MM.1S (cell line): ENCODE measurements around the gene TTR.

ENCODE experiments used
- DNase-seq: peaks from one replicate; pipeline ENCODE4 v3.0.0-alpha.2; 2015
- H2AFZ ChIP-seq: fragments of 300-600 bp; sonication (generic); 2 replicates; pipeline ENCODE4 v1.6.0; 2016; ENCODE audit warnings: antibody characterized with exemption, low read length
- H3F3A ChIP-seq: fragments of 300-600 bp; sonication (generic); 2 replicates; pipeline ENCODE4 v1.6.1; 2016; ENCODE audit warnings: mild to moderate bottlenecking, antibody characterized with exemption, low read length, moderate library complexity, mixed read lengths; ENCODE audit not compliant: insufficient read depth
- H3K27ac ChIP-seq: fragments of 300-600 bp; sonication (generic); 2 replicates; pipeline ENCODE4 v1.5.1; 2016; ENCODE audit warnings: mild to moderate bottlenecking, low read length
- H3K27me3 ChIP-seq: fragments of 300-600 bp; sonication (generic); replicated peaks from 2 replicates; pipeline ENCODE4 v1.6.0; 2016; ENCODE audit warnings: low read length; ENCODE audit not compliant: insufficient read depth
- H3K36me3 ChIP-seq: fragments of 300-600 bp; sonication (generic); replicated peaks from 2 replicates; pipeline ENCODE4 v1.6.1; 2016; ENCODE audit warnings: mild to moderate bottlenecking, low read length, mixed read lengths; ENCODE audit not compliant: insufficient read depth
- H3K4me1 ChIP-seq: fragments of 300-600 bp; sonication (generic); 2 replicates; pipeline ENCODE4 v1.6.1; 2016; ENCODE audit warnings: low read length, mixed read lengths
- H3K4me2 ChIP-seq: fragments of 300-600 bp; sonication (generic); 2 replicates; pipeline ENCODE4 v1.6.0; 2016; ENCODE audit warnings: low read depth, low read length
- H3K4me3 ChIP-seq: fragments of 300-600 bp; sonication (generic); 2 replicates; pipeline ENCODE4 v1.5.1; 2016; ENCODE audit warnings: low read length, mixed read lengths
- H3K79me2 ChIP-seq: fragments of 300-600 bp; sonication (generic); 2 replicates; pipeline ENCODE4 v1.6.1; 2016; ENCODE audit warnings: mixed run types, low read length, mixed read lengths
- H3K9ac ChIP-seq: fragments of 300-600 bp; sonication (generic); 2 replicates; pipeline ENCODE4 v1.6.1; 2016; ENCODE audit warnings: low read length, mixed read lengths
- H3K9me2 ChIP-seq: fragments of 300-600 bp; sonication (generic); replicated peaks from 2 replicates; pipeline ENCODE4 v1.6.1; 2016; ENCODE audit warnings: mild to moderate bottlenecking, low read length, mixed read lengths; ENCODE audit not compliant: insufficient read depth
- H3K9me3 ChIP-seq: fragments of 300-600 bp; sonication (generic); replicated peaks from 2 replicates; pipeline ENCODE4 v1.6.1; 2016; ENCODE audit warnings: mild to moderate bottlenecking, low read length, mixed read lengths; ENCODE audit not compliant: insufficient read depth
- H4K20me1 ChIP-seq: fragments of 300-600 bp; sonication (generic); 2 replicates; pipeline ENCODE4 v1.6.1; 2016; ENCODE audit warnings: mild to moderate bottlenecking, low read length, moderate library complexity, mixed read lengths; ENCODE audit not compliant: insufficient read depth
- EZH2 ChIP-seq: fragments of 300-600 bp; sonication (generic); optimal IDR thresholded peaks from 2 replicates; pipeline ENCODE3; 2017; ENCODE audit warnings: low read depth, mild to moderate bottlenecking, antibody characterized with exemption, low read length, mixed read lengths
- EZH2phosphoT487 ChIP-seq: fragments of 300-600 bp; sonication (generic); IDR thresholded peaks from 2 replicates; pipeline ENCODE4 v1.6.1; 2018; ENCODE audit warnings: antibody characterized with exemption, low read length
- TF ChIP-seq, protein P1 (sequence below): fragments of 300-600 bp; sonication (generic); IDR thresholded peaks from 2 replicates; pipeline ENCODE4 v1.5.1; 2016; ENCODE audit warnings: antibody characterized with exemption, low read length, mixed read lengths

TTR gene

DNA sequence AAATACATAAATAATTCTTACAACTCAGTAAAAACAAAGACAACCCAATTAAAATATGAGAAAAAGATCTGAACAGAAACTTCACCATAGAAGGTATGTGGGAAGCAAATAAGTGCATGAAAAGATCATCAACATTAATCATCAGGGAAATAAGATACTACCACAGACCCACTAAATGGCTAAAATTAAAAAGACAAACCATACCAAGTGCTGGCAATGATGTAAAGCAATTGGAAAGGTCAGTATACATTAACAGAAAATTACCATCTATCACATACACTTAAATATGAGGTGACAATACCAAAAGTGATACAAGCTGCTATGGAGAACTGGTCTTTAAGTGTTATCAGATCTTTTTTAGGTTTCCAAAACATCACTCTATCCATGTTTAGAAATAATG lies 44.7 kb downstream of the TTR start:
- no peak overlapping the region for H3K4me3 ChIP-seq
- H2AFZ ChIP-seq, result no peak overlapping the region
- no peaks in the 10 kb centered on the region for H3K27me3 ChIP-seq
- no peak overlapping the region for H3K27ac ChIP-seq
- H3K9me3 ChIP-seq, result no peaks in the 10 kb centered on the region
- H3F3A ChIP-seq, result no peaks in the 10 kb centered on the region
- TF ChIP-seq EZH2phosphoT487, result no peak
- TF ChIP-seq, protein P1, sequence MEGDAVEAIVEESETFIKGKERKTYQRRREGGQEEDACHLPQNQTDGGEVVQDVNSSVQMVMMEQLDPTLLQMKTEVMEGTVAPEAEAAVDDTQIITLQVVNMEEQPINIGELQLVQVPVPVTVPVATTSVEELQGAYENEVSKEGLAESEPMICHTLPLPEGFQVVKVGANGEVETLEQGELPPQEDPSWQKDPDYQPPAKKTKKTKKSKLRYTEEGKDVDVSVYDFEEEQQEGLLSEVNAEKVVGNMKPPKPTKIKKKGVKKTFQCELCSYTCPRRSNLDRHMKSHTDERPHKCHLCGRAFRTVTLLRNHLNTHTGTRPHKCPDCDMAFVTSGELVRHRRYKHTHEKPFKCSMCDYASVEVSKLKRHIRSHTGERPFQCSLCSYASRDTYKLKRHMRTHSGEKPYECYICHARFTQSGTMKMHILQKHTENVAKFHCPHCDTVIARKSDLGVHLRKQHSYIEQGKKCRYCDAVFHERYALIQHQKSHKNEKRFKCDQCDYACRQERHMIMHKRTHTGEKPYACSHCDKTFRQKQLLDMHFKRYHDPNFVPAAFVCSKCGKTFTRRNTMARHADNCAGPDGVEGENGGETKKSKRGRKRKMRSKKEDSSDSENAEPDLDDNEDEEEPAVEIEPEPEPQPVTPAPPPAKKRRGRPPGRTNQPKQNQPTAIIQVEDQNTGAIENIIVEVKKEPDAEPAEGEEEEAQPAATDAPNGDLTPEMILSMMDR, result no peak
- no peak for TF ChIP-seq EZH2
- no peaks in the 10 kb centered on the region for H3K9me2 ChIP-seq
- no peaks in the 10 kb centered on the region for H3K36me3 ChIP-seq
- DNase-seq, result no peak
- H4K20me1 ChIP-seq, result no peaks in the 10 kb centered on the region
- no peak overlapping the region for H3K9ac ChIP-seq
- no peak overlapping the region for H3K4me2 ChIP-seq
- H3K4me1 ChIP-seq, result no peaks in the 10 kb centered on the region
- no peaks in the 10 kb centered on the region for H3K79me2 ChIP-seq

DNA sequence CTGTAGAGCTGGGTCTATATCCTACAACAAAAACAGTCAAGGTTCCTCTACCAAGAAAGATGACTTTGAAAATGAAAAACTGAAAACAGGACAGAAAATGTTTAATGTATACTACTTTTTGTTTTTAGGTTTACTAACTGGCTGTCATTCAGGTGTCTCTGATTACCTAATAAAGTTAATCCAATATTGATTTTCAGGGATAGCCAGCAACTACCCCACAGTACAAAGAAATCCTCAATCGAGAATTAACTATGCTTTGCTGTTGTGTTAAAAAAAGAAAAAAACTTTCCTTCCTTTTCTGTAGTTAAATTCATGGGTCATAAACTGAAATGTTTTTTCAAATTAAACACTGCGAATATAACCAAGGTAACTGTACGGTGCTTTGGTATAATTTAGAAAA lies 45.8 kb downstream of the TTR start:
- Histone ChIP-seq H3K4me2 (no peak overlapping the region), H3F3A (no peaks in the 10 kb centered on the region), H3K9ac (no peak overlapping the region), H3K9me3 (no peaks in the 10 kb centered on the region), H2AFZ (no peak overlapping the region), H3K4me1 (no peaks in the 10 kb centered on the region), H3K27me3 (no peaks in the 10 kb centered on the region), H3K27ac (no peak overlapping the region), H4K20me1 (no peaks in the 10 kb centered on the region), H3K36me3 (no peaks in the 10 kb centered on the region), H3K79me2 (no peaks in the 10 kb centered on the region), H3K4me3 (no peak overlapping the region), H3K9me2 (no peaks in the 10 kb centered on the region)
- TF ChIP-seq EZH2phosphoT487 (no peak), EZH2 (no peak)
- TF ChIP-seq, protein P1, result no peak
- no peak for DNase-seq

DNA sequence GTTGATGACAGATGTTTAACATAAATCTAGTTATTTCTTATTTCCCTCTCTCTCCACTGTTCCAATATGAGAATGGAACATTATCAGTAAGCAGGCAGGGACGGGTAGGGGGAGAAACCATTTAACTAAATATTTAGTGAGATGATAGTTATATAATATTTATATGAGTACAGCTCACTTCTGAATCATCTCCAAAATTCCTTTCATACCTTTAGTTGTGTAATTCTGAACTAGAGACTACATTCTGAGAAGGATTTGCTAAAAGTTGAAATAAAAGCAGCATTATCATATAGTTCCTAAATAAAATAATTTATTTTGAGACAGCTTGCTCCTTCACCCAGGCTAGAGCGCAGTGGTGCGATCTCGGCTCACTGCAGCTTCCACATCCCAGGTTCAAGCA lies 51.3 kb downstream of the TTR start:
- DNase-seq, result no peak
- Histone ChIP-seq H3K9me3 (no peaks in the 10 kb centered on the region), H3K4me2 (no peak overlapping the region), H3K27ac (no peak overlapping the region), H3K9me2 (no peaks in the 10 kb centered on the region), H3K79me2 (no peaks in the 10 kb centered on the region), H3K4me1 (no peaks in the 10 kb centered on the region), H3F3A (no peaks in the 10 kb centered on the region), H4K20me1 (no peaks in the 10 kb centered on the region), H3K36me3 (no peaks in the 10 kb centered on the region), H2AFZ (no peak overlapping the region), H3K9ac (no peak overlapping the region), H3K4me3 (no peak overlapping the region), H3K27me3 (no peaks in the 10 kb centered on the region)
- no peak for TF ChIP-seq EZH2phosphoT487
- TF ChIP-seq, protein P1, result no peak
- TF ChIP-seq EZH2, result no peak

DNA sequence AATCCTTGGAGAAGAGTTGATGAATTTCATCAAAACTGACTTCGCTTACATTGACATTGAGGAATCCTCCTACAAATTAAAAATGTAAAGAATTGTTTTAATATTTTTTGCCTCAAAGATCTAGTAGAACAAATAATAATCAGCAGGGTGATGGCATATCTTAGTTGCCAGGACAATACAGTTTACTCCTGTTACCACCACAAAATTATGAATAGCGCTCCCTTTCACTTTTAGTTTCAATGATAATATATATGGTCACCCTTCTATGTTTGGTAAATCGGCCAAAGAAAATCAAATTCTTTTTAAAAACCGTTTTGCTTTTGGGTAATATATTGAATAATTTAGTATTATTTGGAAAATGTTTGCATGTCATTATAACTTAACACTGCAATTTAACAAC lies 53.7 kb downstream of the TTR start:
- no peak overlapping the region for H3K4me3 ChIP-seq
- no peaks in the 10 kb centered on the region for H3K79me2 ChIP-seq
- DNase-seq, result no peak
- no peak overlapping the region for H3K4me2 ChIP-seq
- H2AFZ ChIP-seq, result no peak overlapping the region
- no peaks in the 10 kb centered on the region for H3F3A ChIP-seq
- H3K9me3 ChIP-seq, result no peaks in the 10 kb centered on the region
- no peaks in the 10 kb centered on the region for H3K9me2 ChIP-seq
- H4K20me1 ChIP-seq, result no peaks in the 10 kb centered on the region
- no peaks in the 10 kb centered on the region for H3K4me1 ChIP-seq
- no peak overlapping the region for H3K9ac ChIP-seq
- H3K27ac ChIP-seq, result no peak overlapping the region
- no peaks in the 10 kb centered on the region for H3K27me3 ChIP-seq
- TF ChIP-seq EZH2phosphoT487, result no peak
- TF ChIP-seq, protein P1, result no peak
- no peak for TF ChIP-seq EZH2
- H3K36me3 ChIP-seq, result no peaks in the 10 kb centered on the region
